ENCODE data around the gene POLG2.
A peak's percentile ranks its signal among the peaks of the same experiment; 100 is the strongest.

POLG2 gene

DNA sequence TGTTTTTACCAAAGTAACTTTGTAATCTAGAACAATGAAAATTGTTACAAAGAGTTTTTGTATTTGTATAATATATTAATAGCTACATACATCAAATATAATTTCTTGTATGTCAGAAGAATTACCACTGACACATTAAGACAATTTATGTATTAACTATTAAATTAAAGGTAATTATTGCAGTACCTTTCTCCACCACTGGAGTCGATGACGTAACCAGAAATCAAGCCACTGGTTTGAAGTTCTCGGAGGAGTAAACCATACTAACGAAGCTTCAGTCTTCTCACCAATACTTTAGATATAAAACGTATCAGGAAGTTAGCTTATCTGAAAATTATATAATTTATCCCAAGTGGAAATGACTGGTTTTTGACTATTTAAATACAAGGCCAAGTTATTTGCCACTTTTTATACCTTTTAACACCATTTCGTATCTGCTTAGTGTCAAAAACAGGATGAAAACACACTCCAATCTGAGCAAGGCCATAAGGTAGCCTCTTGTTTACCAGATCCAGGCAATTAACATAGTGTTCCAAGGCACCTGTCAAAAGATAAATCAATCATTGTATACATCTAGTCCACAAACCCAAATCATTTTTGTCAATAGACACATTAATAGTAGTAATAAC is 4.3 kb downstream of the POLG2 start:
- peak; percentile 40 for TF ChIP-seq CTCF (IDR thresholded peaks at IDR 0.05)

DNA sequence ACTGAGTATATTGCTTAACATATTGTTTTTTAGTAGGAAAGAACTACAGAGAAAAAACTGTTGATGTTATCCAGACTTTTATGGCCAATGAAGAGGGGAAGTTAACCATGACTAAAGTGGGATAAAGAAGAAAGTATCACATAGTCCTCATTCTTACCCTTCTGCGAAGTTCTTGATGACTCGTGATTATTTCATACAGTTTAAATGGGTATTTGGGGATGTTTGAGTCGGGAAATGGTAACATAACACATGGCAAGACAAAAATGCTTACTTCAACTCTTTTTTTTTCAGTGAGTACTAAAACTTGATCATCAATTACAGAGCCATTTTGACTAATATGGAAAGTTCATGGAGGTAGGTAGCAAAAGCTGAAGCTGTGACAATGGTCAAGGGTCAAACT is 4.9 kb downstream of the POLG2 start:
- TF ChIP-seq CTCF (IDR thresholded peaks at IDR 0.05), result no peak

GRCh38 chr17:64491034-64491860 is 5.6 kb downstream of the POLG2 start:
- TF ChIP-seq CTCF (IDR thresholded peaks at IDR 0.05), result peak; percentile 65

DNA sequence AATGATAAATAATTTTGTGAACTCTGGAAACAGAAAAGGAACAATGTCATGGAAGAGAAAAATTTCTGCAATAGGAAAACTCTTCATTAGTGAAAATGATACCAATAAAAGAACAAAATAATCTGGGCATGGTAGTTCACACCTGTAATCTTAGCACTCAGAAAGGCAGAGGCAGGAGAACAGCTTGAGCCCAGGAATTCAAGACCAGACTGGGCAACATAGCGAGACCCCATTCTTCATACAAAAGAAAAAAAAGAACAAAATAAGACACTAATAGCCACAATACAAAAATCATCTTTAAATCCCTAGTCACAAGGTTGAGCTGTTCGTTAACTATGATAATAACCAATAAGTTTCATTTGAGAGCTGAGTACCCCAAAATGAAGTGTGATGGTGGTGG is 8.6 kb downstream of the POLG2 start:
- TF ChIP-seq CTCF (IDR thresholded peaks at IDR 0.05), result no peak

GRCh38 chr17:64484380-64484779 is 12.5 kb downstream of the POLG2 start:
- TF ChIP-seq CTCF (IDR thresholded peaks at IDR 0.05), result no peak

- no peak for TF ChIP-seq CTCF (IDR thresholded peaks at IDR 0.05)
Measured at GRCh38 chr17:64480951-64481350, 15.9 kb downstream of the POLG2 start.

DNA sequence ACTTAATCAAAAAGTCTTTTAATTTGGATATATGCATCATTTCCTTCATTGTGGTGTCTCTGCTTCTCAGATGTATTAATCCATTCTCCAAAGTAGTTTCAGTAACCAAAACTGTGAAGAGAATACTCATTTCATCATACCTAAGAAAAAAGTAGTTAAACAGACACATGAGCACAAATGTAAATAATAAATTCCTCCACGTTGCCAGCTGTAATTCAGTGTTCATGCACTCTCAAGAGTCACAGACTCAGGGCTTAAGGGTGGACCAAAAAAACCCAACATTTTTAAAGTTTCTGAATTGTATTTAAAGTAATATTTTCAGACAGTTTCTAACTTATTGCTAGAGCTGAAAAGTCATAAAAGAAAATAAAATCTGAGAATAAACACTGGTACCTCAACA is 19.0 kb downstream of the POLG2 start:
- no peak for TF ChIP-seq CTCF (IDR thresholded peaks at IDR 0.05)

All from LNCAP (cell line).